HG03565 (cell line): ENCODE measurements around the gene ZNF805.
"Not testable (repeated sequence)": the region's sequence is repeated elsewhere in the genome, so short reads cannot be mapped to it uniquely, and the experiment has no call there.

Experiments
- ATAC-seq: cut with Tn5 transposase; IDR thresholded peaks from one replicate; pipeline ENCODE4 v1.9.1; 2021; ENCODE audit warnings: mild to moderate bottlenecking, moderate library complexity; ENCODE audit not compliant: unreplicated experiment

The ZNF805 gene

DNA sequence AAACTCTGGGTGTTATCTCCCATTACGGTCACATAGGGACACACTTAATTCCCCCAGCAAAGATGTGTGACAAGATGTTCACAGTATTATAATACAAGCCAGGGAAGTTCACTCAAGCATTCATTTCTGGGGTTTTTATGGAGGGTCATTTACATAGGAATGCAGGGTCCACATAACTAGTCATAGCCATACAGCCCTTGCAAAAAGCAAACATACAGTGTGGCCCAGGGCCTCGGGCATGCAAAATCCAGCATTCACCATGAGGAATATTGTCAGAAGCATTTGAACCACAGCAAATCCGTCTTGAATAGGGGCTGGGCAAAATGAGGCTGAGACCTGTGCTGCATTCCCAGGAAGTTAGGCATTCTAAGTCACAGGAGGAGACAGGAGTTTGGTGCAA, 26.9 kb downstream of the ZNF805 start:
- ATAC-seq, result no peak

DNA sequence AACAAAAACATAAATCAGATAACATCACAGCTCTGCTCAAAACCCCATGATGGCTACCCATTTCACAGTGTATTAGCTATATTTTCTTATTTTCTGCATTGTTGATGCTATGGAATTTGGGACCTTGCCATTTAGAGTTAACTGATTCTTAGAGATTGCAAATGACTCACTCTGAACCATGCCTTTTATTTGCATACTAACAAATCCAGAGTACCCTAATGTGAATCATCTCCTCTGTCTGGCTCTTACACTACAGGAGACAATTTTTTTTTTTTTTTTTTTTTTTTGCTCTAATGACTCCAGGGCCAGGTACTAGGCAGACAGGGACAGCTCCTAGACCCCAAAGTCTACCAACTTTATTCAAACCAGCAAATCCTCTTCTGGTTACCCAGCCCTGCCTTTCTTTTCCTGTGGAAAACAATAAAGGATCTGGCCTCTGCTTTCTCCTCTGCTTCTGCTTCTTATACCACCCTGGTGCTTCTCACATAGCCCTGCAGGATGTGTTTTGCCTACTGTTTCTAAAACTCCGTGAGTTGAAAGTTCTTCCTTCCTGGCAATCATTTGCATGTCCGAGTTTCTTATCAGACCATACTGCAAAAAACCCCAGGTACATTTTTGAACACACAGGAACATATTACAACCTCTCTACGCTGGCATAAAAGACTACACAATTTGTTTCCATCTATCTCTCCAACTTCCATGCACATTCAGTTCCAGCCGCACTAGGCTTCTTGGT, 29.3 kb downstream of the ZNF805 start:
- ATAC-seq, result no peak

DNA sequence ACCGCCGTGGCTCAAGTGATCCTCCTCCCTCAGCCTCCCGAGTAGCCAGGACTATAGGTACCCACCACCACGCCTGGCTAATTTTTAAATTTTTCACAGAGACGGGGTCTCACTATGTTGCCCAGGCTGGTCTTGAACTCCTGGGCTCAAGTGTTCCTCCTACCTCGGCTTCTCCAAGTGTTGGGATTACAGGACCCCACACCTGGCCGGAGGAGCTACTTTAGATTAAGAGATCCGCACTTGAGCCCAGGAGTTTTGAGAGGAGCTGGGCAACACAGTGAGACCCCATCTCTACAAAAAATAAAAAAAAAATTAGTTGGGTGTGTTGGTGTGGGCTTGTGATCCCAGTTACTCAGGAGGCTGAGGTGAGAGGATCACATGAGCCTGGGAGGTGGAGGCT, 30.8 kb downstream of the ZNF805 start:
- no peak for ATAC-seq

DNA sequence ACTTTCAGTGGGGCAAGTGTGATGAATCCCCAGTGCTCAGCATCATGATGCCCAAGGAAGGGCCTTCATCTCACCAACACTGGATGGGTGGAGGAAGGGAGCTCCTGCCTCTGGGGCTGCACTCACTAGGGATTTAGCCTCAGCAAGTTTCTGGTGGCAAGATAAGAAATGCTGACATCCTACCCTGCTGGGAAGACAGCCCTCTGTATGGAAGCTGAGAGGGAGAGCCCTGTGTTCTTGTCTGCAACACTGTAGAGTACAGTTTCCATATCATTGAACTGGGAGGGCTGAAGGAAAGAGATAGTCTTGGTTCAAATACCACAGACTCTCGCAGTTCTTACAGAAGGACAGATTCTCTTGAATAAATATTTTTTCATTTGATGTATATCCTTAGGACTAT, 32.6 kb downstream of the ZNF805 start:
- no peak for ATAC-seq

DNA sequence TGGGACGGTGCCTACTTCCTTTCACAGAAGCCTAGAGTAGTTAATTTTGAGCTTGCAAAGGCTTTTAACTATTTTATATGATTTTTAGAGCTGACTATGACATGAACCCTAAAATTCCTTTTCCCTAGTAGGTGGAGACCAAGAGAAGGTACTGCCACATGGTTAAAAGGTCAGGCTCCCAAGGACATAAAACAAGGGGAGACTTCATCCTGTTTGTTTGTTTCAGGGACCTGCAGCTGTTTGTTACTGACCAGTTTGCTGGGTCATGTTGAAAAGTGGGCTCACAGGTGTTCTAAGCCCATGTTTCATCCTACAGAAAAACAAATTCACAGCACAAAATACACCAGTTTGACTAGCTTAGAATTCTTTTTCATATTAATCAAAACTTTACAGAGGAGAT, 36.0 kb downstream of the ZNF805 start:
- ATAC-seq, result no peak

DNA sequence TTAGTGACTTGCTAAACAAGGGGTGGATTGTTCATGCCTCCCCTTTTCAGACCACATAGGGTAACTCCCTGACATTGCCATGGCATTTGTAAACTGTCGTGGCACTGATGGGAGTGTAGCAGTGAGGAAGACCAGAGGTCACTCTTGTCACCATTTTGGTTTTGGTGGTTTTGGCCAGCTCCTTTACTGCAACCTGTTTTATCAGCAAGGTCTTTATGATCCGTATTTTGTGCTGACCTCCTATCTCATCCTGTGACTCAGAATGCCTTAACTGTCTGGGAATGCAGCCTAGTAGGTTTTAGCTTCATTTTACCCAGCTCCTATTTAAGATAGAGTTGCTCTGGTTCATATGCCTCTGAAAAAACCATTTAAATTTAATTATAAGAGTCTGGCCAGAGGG, 38.0 kb downstream of the ZNF805 start:
- not testable (repeated sequence) for ATAC-seq

DNA sequence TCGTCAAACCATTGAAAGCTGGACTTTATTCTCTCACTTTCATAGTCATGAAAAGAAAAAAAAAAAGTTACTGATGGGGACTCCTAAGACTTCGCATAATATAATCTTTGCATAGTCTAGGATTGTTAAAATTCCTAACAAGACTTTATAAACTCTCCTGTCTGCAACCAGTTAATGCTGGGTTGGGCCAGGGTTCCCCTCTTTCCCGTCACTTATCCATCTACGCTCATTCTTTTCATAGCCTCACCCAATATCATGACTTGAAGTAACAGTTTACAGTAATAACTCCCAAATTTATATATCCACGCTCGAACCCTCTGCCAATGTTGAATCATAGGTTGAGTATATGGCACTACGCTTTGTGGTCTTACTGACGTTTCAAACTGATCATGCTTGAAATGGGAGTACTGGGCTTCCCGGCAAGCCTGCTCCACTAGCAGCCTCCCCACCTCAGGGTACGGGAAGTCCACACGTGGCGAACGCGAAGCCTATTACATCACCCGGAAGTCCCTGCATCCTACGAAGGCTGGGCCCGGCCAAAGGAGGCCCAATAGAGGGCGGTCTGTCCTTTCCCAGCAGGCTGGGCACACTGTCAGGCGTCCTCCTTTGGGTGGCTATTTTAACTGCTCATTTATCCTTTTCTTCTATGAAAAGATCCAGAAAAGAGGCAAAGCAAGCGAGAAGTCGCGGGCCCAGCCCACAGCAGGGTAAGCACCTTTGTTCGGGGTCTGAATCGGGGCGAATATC, 39.2 kb downstream of the ZNF805 start:
- peak; percentile 58 for ATAC-seq

DNA sequence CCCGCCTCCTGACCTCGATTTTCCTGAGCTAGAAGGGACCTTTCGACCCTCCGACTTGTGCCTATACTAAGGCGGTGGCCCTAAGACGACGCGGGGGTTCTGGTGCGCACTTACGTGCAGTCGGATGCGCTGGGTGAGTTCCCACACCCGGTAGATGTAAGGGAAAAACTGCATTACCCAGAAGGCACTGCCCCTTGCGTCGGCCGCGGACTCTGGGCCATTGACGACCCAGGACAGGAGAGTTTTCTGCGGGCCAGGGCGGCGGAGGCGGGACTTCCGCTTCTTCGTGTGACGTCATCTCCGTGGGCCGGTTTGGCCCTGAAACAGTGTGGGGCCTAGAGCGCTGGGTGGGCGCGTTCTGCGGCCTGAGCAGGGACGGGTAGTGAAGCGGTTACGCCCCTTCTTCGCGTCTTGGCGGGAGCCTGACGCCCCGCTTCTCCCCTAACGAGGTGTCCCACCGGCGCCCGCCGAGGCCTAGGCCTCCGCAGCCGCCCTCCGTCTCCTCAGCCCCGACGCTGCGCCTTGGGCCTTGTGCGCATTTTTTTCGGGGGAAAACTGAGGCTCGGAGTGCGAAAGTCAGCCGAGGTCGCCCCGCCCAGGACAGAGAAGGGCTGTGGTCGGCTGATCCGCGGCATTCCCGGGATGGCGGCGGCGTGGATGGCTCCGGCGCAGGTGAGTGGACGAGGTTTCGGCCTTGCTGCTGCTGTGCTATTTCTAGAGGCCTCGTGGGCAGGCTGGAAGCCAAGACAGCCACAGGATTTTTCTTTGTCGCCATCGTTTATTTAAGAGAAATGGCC, 39.9 kb downstream of the ZNF805 start, which contains the start of gene ZNF460:
TSS of gene ZNF460 (plus strand) at position 321 of the 797 bp plus-strand sequence. CDS start at position 643, 322 bp downstream.
- peak; percentile 53 for ATAC-seq

DNA sequence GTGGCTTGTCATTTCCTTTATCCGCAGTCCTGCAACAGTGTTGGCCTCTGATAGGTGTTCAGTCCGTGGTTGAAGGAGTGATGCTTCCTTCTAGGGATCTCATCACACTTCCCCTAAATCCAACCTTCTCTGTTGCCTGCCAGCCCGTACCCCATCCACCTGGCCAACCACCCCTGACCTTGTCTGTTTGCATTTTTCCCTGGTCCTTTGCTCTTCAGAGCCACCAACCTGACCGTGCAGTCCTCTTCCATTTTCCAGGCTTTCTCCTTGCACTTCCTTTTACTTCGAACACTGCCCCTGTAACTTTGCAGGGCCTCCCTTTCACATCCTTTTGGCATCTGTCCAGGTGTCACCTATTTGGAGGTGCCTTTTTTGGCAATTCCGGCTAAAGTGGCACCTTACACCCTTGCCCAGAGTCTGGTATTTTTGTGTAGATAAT, 40.5 kb downstream of the ZNF805 start:
- ATAC-seq, result no peak

DNA sequence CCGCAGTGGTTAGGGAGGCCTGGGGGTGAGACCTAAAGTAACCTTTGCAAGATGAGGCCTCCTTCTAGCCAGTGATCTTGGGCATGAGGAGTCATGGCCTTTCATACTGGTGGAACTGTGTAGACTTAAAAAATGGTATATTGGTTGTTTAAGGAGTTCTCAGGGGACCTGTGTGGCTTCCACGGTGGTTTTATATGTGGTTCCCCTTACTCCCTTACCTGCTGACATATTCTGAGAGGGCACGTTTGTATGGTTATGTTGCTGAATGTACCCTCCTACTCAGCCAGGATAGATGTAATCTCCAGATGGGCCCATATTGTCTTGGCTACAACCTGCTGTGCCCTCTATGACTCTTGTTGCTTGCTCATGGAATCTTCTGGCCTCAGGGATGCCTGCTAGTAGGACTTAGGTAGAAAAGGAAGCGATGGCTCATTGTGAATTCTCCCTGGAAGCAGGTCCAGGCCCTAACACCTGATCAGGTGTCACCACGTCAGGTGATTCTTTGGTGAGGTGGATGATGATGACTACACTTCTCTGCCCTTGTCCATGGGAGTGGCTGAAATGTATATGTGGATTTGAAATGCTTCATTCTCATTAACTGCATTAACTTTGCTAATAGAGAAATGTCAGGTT, 41.7 kb downstream of the ZNF805 start:
- ATAC-seq, result no peak

DNA sequence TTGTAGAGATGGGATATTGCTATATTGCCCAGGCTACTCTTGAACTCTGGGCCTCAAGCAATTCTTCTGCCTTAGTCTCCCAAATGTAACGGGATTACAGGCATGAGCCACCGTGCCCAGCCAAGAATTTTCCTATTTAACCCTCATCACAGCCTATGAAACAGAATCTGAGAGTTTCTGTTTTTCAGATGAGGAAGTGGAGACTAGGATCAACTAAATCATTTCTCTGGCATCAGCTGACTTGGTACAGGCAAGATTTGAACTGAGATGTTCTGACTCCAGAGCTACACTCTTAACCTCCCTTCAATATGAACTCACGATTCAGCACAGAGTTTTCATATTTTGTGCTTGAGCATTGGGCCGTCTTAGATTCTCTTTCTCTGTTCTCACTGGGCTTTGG, 47.9 kb downstream of the ZNF805 start:
- no peak for ATAC-seq

DNA sequence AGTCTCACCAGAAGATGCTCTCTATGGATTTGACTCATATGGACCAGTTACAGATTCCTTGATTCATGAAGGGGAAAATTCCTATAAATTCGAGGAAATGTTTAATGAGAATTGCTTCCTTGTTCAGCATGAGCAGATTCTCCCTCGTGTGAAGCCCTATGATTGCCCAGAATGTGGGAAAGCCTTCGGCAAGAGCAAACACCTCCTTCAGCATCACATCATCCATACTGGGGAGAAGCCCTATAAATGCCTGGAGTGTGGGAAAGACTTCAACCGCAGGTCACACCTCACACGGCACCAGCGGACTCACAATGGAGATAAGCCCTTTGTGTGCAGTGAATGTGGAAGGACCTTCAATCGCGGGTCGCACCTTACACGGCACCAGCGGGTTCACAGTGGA, 50.5 kb downstream of the ZNF805 start:
- no peak for ATAC-seq

DNA sequence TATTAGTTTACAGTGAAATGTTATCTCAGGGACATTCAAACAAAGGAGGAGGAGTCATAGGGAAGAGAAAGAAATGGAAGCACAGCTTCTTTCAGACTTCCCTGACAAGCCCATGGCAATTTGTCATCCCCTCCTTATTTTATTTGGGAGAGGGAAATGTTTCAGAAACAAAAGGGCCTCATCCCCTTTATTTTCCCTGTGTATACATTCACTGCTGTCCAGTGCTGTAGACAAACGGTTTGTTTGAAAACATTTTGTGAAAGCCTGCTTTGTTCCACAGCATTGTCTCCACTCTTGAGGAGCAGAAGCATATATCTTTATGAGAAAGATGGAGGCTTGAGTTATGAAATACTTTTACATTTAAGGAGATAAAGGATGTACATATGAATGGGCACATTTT, 52.1 kb downstream of the ZNF805 start:
- ATAC-seq, result no peak

DNA sequence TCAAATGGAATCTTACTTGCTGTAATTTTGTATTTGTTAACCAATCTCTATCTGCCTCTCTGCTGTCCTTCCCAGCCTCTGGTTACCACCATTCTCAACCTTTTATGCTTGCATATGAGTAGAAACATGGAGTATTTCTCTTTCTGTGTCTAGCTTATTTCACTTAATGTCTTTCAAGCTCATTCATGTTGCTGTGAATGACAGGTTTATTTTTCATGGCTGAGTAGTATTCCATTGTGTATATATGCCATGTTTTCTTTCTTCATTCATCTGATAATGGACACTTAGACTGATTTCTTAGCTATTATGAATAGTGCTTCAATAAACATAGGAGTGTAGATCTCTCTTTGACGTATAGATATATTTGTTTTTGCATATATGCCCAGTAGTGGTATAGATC, 53.3 kb downstream of the ZNF805 start:
- ATAC-seq, result no peak

DNA sequence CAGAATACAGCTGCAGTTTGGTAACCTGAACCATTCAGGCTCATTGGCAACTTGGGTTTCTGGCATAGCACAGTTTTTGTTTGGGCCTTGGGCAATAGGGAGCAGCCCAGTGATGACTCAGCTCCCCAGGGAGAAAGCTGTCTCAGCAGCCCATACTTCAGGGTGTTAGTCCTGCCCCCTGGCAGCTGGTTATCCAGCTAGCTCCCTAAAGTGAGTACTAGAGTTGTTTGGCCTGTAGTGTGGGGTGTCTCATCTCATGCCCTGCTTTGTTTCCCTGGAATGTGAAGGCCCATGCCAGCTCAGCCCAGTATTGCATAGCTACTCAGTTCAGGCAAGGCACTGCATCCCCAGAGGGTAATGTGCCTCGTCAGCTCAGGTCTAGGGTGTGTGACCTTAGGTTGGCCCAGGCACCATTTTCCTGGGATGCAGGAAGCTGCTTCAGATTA, 61.6 kb downstream of the ZNF805 start:
- no peak for ATAC-seq

DNA sequence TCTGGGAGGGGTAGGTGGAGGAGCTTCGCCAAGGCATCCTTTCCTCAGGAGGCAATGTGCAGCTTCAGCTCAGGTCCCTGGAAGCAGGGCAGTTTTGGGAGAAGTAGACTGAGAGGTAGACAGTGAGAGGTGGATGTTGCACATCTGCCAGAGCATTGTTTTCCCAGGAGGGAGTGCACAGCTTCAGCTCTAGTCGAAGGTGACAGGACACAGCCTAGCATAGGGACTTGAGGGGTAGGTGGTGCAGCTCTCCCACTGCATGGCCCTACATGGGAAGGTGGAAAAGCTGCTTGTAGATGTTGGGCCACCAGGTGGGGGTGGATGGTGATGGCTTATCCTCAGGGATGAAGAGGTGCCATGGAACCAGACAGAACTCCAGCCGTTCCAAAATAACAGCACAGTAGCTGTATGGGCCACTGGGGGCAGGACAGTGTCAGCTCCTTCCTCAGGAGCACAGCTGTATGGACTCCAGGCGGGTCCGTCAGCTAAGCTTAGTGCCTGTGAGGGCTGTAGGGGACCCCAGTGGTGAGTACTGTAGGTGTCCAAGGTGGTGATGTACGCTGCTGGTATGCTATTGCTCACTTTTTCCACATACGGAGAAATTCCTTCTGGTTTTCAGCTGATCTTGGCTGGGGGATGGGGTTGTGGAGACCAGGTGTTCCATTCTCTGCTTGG, 62.4 kb downstream of the ZNF805 start:
- no peak for ATAC-seq
